Calu3 (cell line): ENCODE results near the gene CHMP5. TPM values are rescaled to one million over a fixed set of nuclear protein-coding genes. Genes with fewer than 3 reads are reported as not detected.
A peak's percentile ranks its signal among the peaks of the same experiment; 100 is the strongest.

ENCODE experiments used
- BruUV-seq: library from RNA; stranded (reverse); fragments of 400-500 nt; replicated peaks from 2 replicates; lab custom pipeline; 2021; lab: Mats Ljungman, UMichigan
- CTCF ChIA-PET: fragments of 300-600 bp; sonication (Branson Sonifier 250); formaldehyde crosslinking; loops from one replicate; lab custom pipeline; 2022; ENCODE audit warnings: antibody characterized with exemption; lab: Charles Lee
- DNase-seq: peaks from one replicate; pipeline ENCODE4 v3.0.0; 2022
- H3K27ac Mint-ChIP-seq: one replicate; pipeline ENCODE4 v1.8.0; 2022; ENCODE audit warnings: mixed read lengths; ENCODE audit not compliant: unreplicated experiment
- H3K27me3 Mint-ChIP-seq: one replicate; pipeline ENCODE4 v1.8.0; 2022; ENCODE audit warnings: mixed read lengths; ENCODE audit not compliant: unreplicated experiment
- H3K36me3 Mint-ChIP-seq: one replicate; pipeline ENCODE4 v1.8.0; 2022; ENCODE audit warnings: mild to moderate bottlenecking, moderate library complexity, mixed read lengths; ENCODE audit not compliant: insufficient read depth, unreplicated experiment
- H3K4me1 Mint-ChIP-seq: one replicate; pipeline ENCODE4 v1.8.0; 2022; ENCODE audit warnings: mild to moderate bottlenecking, low read depth, mixed read lengths; ENCODE audit not compliant: unreplicated experiment
- H3K4me3 Mint-ChIP-seq: one replicate; pipeline ENCODE4 v1.8.0; 2022; ENCODE audit warnings: mild to moderate bottlenecking, low read depth, moderate library complexity, mixed read lengths; ENCODE audit not compliant: unreplicated experiment
- H3K9me3 Mint-ChIP-seq: one replicate; pipeline ENCODE4 v1.8.0; 2022; ENCODE audit warnings: low read depth, mixed read lengths; ENCODE audit not compliant: unreplicated experiment
- intact Hi-C: fragments of 100-400 bp; cut with micrococcal nuclease; formaldehyde crosslinking; loops from one replicate; pipeline ENCODE4 v1.10.0; 2022; ENCODE audit not compliant: unreplicated experiment
- total RNA-seq: library from RNA; stranded (reverse); gene quantifications from 2 replicates; pipeline ENCODE4 v1.2.3, GENCODE V29; 2022
- TF ChIP-seq, protein P1 (sequence below): fragments of 200-600 bp; IDR thresholded peaks from one replicate; pipeline ENCODE4 v1.8.0; 2022; ENCODE audit warnings: antibody characterized with exemption; ENCODE audit not compliant: unreplicated experiment

The CHMP5 gene
- total RNA-seq, 1 experiment from 2014 or later = 49.6 TPM

DNA sequence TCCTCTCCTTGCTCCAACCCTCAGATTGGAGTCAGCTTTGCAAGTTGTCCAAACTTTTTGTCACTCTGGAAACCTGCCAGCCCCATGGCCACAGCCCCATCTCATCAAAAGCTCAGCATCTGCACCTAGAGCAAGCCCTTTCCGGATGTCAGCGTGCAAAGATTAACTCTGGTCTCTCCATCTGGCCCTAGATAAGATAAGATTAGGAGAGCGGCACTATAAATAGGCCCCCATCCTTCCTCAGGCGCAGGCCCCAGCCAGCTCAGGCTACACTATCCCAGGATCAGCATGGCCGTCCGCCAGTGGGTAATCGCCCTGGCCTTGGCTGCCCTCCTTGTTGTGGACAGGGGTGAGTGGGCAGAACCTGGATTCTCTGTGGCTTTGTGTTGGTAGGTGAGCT lies 24.9 kb upstream of the CHMP5 start, which contains the start of gene SPINK4:
SPINK4 (plus strand) TSS at position 247 of the 400 bp plus-strand sequence; CDS start at position 289, 42 bp downstream.
- Mint-ChIP-seq H3K4me1 (peaks cover 22% of the 10 kb centered on the region), H3K27me3 (no peaks in the 10 kb centered on the region), H3K9me3 (no peaks in the 10 kb centered on the region), H3K27ac (peak within 1 kb of the TSS; percentile 4), H3K4me3 (no peak within 1 kb of the TSS), H3K36me3 (no peaks in the 10 kb centered on the region)
- intact Hi-C loops = no loop called here
- TF ChIP-seq, protein P1, sequence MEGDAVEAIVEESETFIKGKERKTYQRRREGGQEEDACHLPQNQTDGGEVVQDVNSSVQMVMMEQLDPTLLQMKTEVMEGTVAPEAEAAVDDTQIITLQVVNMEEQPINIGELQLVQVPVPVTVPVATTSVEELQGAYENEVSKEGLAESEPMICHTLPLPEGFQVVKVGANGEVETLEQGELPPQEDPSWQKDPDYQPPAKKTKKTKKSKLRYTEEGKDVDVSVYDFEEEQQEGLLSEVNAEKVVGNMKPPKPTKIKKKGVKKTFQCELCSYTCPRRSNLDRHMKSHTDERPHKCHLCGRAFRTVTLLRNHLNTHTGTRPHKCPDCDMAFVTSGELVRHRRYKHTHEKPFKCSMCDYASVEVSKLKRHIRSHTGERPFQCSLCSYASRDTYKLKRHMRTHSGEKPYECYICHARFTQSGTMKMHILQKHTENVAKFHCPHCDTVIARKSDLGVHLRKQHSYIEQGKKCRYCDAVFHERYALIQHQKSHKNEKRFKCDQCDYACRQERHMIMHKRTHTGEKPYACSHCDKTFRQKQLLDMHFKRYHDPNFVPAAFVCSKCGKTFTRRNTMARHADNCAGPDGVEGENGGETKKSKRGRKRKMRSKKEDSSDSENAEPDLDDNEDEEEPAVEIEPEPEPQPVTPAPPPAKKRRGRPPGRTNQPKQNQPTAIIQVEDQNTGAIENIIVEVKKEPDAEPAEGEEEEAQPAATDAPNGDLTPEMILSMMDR = no peak
- CTCF ChIA-PET = interaction anchor here (0.8 to 1.9 kb wide), 2 partner anchors 14 to 24 kb away, joined by 6 to 7 read pairs; partner anchors contain the start of gene BAG1
- no TSS peak for BruUV-seq
- no peak for DNase-seq

DNA sequence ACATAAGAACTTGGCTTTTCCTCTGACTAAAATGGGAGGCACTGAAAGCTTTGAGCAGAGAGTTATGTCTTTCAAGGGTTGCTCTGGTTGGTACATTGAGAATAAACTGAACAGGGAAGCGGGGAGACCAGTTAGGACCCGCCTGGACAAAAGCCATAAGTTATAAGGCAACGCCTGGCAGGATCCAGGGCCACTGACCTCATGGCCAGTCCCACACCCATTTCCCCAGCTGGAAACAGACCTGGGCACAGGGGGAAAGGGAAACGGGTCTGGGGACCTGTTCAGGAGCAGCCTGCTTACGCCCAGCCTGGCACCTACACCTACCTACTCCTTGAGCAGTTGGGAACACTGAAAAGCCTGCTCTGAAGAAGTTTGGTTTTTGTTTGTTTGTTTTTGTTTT lies 23.6 kb upstream of the CHMP5 start:
- DNase-seq = no peak
- BruUV-seq = no TSS peak
- CTCF ChIA-PET = no interaction called here
- intact Hi-C loops = no loop called here
- H3K36me3 Mint-ChIP-seq = no peaks in the 10 kb centered on the region
- no peak overlapping the region for H3K27ac Mint-ChIP-seq
- peaks cover 9% of the 10 kb centered on the region for H3K4me1 Mint-ChIP-seq
- no peaks in the 10 kb centered on the region for H3K9me3 Mint-ChIP-seq
- no peaks in the 10 kb centered on the region for H3K27me3 Mint-ChIP-seq
- H3K4me3 Mint-ChIP-seq = no peak overlapping the region
- TF ChIP-seq, protein P1 = no peak

DNA sequence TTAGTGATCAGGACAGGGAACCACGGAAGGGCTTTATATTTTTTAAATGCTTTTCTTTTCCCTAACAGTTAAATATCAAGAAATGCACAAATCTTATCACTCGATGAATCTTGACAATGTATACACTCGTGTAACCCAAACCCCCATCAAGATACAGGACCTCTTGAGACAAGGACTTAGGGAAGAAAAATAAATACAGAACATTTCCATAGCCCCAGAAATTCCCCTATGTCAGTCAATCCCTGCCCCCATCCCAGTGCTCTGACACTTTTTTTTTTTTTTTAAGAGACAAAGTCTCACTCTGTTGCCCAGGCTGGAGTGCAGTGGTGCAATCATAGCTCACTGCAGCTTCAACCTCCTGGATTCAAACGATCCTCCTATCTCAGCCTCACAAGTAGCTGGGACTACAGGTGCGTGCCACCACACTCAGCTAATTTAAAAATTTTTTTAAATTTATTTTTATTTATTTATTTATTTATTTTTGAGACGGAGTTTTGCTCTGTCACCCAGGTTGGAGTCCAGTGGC lies 22.2 kb upstream of the CHMP5 start:
- Mint-ChIP-seq H3K4me3 (no peak overlapping the region), H3K4me1 (peaks cover 9% of the 10 kb centered on the region), H3K27me3 (no peaks in the 10 kb centered on the region), H3K9me3 (no peaks in the 10 kb centered on the region), H3K36me3 (no peaks in the 10 kb centered on the region), H3K27ac (no peak overlapping the region)
- TF ChIP-seq, protein P1 = no peak
- intact Hi-C loops = no loop called here
- DNase-seq = no peak
- BruUV-seq = no TSS peak
- CTCF ChIA-PET = interaction anchor here (0.6 to 0.7 kb wide), 2 partner anchors 16 to 50 kb away, joined by 3 to 6 read pairs; no protein-coding TSS in a partner anchor

DNA sequence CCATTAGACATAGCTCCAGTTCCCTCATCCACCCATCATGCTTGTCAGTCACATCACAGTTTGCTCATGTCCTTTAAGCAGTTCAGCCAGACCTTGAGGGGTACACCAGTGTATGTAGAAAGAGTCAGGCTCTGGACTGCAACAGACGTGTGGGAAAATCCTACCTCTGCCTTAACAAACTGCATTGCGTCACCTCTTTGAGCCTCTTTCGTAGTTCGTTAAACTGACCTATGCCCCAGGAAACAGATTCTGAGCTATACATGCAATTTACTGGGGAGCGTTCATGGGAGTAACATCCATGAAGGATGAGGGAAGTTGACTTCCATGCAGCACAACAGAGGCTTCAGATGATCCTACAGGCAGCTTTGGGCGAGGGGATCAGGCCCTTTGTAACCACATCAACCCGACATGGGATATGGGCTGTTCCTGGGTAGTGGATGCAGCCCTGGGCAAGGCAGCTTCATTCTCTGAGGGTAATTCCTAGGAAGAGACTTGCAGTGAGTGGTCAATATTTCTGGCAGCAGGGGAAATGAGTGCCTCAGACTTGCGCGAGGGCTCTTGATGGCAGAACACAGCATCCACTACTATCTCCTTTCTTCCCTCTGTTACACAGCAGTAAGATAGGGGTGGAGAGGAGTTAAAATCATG lies 20.6 kb upstream of the CHMP5 start:
- Mint-ChIP-seq H3K4me1 (peaks cover 9% of the 10 kb centered on the region), H3K9me3 (no peaks in the 10 kb centered on the region), H3K27me3 (no peaks in the 10 kb centered on the region), H3K36me3 (no peaks in the 10 kb centered on the region), H3K4me3 (no peak overlapping the region), H3K27ac (no peak overlapping the region)
- TF ChIP-seq, protein P1 = no peak
- no peak for DNase-seq
- CTCF ChIA-PET = no interaction called here
- intact Hi-C loops = no loop called here
- BruUV-seq = no TSS peak
